Measurements from ENCODE around the gene SPRN. TPM values are rescaled to one million over a fixed set of nuclear protein-coding genes. Genes with fewer than 3 reads are reported as not detected.

Gene SPRN
- total RNA-seq, 1 donor from 2014 or later: 4.0 TPM

DNA sequence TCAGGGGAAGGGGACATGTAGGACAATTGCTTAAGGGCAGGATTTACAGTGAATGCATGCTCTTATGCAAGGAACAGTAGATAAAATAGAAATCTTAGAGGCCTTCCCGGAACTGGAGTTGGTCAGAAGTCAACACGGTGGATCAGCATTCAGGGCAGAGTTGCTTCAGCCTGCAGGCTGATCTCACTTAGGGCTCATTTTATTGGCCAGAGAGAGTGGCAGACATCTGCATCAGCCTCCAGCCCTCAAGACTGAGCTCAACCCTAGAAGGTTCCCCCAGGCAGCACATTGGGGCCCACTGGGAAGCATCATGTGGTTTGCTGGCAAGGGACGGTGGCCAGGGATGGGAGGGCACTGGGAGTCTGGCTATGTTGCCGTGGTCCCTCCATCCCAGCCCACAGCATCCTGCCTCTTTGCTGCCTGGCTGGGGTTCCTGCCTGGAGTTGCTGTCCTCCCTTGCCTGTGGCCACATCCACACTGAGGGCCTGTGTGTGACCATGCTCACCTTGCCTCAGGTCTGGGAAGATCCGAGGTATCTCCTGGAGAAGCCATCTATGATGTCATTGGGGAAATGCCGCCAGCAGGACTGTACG is 42.4 kb upstream of the SPRN start:
- Histone ChIP-seq H3K27me3 (ENCODE audit: insufficient read depth, low read length) (no peaks in the 10 kb centered on the region), H2AFZ (ENCODE audit: low read depth, low read length) (no peak overlapping the region), H3K9ac (ENCODE audit: low read length) (no peak overlapping the region), H3K4me3 (ENCODE audit: insufficient read depth, low read depth, low read length) (no peak overlapping the region), H3K36me3 (ENCODE audit: insufficient read depth, low read length) (no peaks in the 10 kb centered on the region), H3K9me3 (ENCODE audit: insufficient read depth, low read depth, low read length) (no peaks in the 10 kb centered on the region), H3K4me2 (ENCODE audit: low read length) (no peak overlapping the region), H3K79me2 (ENCODE audit: insufficient read depth, low read length) (no peaks in the 10 kb centered on the region), H4K20me1 (ENCODE audit: insufficient read depth, low read length) (no peaks in the 10 kb centered on the region), H3K27ac (ENCODE audit: low read depth, low read length) (no peak overlapping the region), H3K4me1 (ENCODE audit: insufficient read depth, low read length) (no peaks in the 10 kb centered on the region)
- TF ChIP-seq CTCF (IDR thresholded peaks at IDR 0.05; ENCODE audit: insufficient read depth, low read depth, low read length): no peak
- TF ChIP-seq EZH2 (IDR thresholded peaks at IDR 0.05; ENCODE audit: insufficient read depth, low read length): no peak
- Mint-ChIP-seq H3K9me3 (ENCODE audit: unreplicated experiment) (peaks cover 17% of the 10 kb centered on the region), H3K27ac (ENCODE audit: unreplicated experiment) (no peak overlapping the region), H3K4me1 (ENCODE audit: low read depth, unreplicated experiment) (no peaks in the 10 kb centered on the region), H3K27me3 (ENCODE audit: low read depth, unreplicated experiment) (peaks cover 36% of the 10 kb centered on the region), H3K4me3 (ENCODE audit: unreplicated experiment) (no peak overlapping the region), H3K36me3 (ENCODE audit: low read depth, unreplicated experiment) (peaks cover 7% of the 10 kb centered on the region)
- no peak for FAIRE-seq
- no peak for DNase-seq (ENCODE audit: low read depth)

GRCh38 chr10:133465950-133466474 is 41.6 kb upstream of the SPRN start:
- H3K9me3 ChIP-seq (ENCODE audit: insufficient read depth, low read depth, low read length): no peaks in the 10 kb centered on the region
- H3K4me2 ChIP-seq (ENCODE audit: low read length): no peak overlapping the region
- Mint-ChIP-seq H3K27ac (ENCODE audit: unreplicated experiment) (no peak overlapping the region), H3K4me3 (ENCODE audit: unreplicated experiment) (no peak overlapping the region), H3K4me1 (ENCODE audit: low read depth, unreplicated experiment) (no peaks in the 10 kb centered on the region), H3K9me3 (ENCODE audit: unreplicated experiment) (peaks cover 15% of the 10 kb centered on the region), H3K27me3 (ENCODE audit: low read depth, unreplicated experiment) (peaks cover 32% of the 10 kb centered on the region), H3K36me3 (ENCODE audit: low read depth, unreplicated experiment) (peaks cover 7% of the 10 kb centered on the region)
- no peaks in the 10 kb centered on the region for H3K4me1 ChIP-seq (ENCODE audit: insufficient read depth, low read length)
- H2AFZ ChIP-seq (ENCODE audit: low read depth, low read length): no peak overlapping the region
- no peak overlapping the region for H3K4me3 ChIP-seq (ENCODE audit: insufficient read depth, low read depth, low read length)
- H3K79me2 ChIP-seq (ENCODE audit: insufficient read depth, low read length): no peaks in the 10 kb centered on the region
- no peak for FAIRE-seq
- no peak overlapping the region for H3K27ac ChIP-seq (ENCODE audit: low read depth, low read length)
- no peaks in the 10 kb centered on the region for H3K27me3 ChIP-seq (ENCODE audit: insufficient read depth, low read length)
- H3K9ac ChIP-seq (ENCODE audit: low read length): no peak overlapping the region
- H4K20me1 ChIP-seq (ENCODE audit: insufficient read depth, low read length): no peaks in the 10 kb centered on the region
- no peak for TF ChIP-seq CTCF (IDR thresholded peaks at IDR 0.05; ENCODE audit: insufficient read depth, low read depth, low read length)
- no peak for TF ChIP-seq EZH2 (IDR thresholded peaks at IDR 0.05; ENCODE audit: insufficient read depth, low read length)
- no peak for DNase-seq (ENCODE audit: low read depth)
- no peaks in the 10 kb centered on the region for H3K36me3 ChIP-seq (ENCODE audit: insufficient read depth, low read length)

Measured in astrocyte (in vitro differentiated cells and primary cell).